GM12801 (cell line): ENCODE measurements around the gene ZNF778.

Experiments used
- CTCF ChIP-seq: IDR thresholded peaks from one replicate; pipeline ENCODE4 v1.5.1; 2011; ENCODE audit warnings: control low read depth; ENCODE audit not compliant: insufficient read length; ENCODE audit errors: extremely low read depth

ZNF778 gene

DNA sequence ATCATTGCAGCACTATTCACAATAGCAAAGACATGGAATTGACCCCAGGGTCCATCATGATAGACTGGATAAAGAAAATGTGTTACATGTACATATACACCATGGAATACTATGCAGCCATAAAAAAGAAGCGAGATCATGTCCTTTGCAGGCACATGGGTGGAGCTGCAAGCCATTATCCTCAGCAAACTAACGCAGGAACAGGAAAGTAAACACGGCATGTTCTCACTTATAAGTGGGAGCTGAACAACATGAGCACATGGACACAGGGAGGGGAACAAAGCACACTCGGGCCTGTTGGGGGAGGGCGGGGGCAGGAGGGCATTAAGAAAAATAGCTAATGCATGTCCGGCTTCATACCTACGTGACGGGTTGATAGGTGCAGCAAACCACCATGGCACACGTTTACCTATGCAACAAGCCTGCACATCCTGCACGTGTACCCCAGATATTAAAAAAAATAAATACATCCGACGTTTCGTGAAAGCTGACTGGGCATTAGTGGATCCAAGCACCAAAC is 28.9 kb downstream of the ZNF778 start:
- no peak for TF ChIP-seq CTCF

- no peak for TF ChIP-seq CTCF
Observed at GRCh38 chr16:89246903-89247733, 29.6 kb downstream of the ZNF778 start.

DNA sequence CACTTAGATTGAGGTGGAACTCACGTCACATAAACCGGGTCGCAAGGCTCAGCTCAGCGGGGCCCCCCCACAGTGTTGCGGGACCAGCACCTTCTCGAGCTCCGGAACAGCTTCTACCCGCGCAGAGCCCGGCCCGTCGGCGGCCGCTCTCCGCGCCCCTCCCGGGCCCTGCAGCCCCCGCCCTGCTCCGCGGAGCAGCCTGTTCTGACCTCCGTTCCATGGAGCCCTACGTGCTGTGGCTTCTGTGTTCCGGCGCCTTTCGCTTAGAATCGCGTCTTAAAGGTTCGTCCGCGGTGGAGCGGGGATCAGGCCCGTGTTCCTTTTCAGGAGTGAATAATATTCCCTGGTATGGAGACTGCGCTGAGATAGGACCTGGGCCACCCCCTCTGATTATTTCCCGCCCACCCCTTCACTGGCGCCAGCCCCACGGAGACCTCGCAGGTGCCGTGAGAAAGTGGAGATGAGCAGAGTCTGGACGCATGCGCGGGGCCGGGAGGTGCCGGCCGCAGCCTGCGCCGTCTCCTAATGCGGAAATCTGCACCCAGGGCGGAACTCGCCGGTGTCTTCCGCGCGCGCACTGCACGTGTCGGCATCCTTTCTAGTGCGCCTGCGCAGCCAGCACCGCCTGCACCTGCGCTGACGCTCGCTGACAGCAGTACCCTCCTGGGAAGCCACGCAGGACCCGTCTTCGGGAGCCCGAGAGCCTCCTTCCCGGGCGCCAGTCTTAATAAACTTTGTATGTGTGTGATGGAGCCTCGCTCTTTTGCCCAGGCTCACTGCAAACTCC is 30.9 kb downstream of the ZNF778 start:
- no peak for TF ChIP-seq CTCF

- TF ChIP-seq CTCF: no peak
Observed at GRCh38 chr16:89253548-89254287, 36.2 kb downstream of the ZNF778 start.

- TF ChIP-seq CTCF: no peak
Observed at GRCh38 chr16:89256651-89257254, 39.2 kb downstream of the ZNF778 start.

DNA sequence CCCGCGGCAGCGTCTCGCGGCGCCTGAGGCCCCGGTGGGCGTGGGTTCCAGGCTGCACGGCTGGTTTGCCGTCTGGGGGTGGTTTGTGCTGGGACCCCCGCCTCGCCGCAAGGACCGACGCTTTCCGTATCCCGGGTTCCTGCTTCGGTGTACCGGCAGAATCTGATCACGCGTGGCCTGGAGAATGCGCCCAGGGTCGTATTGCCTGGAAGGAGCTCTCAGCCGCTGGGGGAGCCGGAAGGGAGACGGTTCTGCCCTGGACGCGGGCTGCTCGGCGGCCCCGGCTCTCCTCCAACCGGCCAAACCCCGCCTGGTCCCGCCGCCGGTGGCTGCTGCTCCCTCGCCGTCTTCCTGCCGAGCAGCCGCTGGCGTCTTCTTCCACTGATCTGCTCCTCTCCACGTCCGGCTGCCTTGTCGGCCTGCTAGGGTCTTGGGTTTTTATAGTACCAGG is 39.8 kb downstream of the ZNF778 start:
- no peak for TF ChIP-seq CTCF
